Fibroblast of the aortic adventitia (primary cell): ENCODE data around the gene SV2B. TPM values are rescaled to one million over a fixed set of nuclear protein-coding genes. Genes with fewer than 3 reads are reported as not detected.

ENCODE experiments used
- DNase-seq: peaks from one replicate; pipeline ENCODE4 v3.0.0-alpha.2; 2010; ENCODE audit warnings: low read depth
- H3K4me3 ChIP-seq: 2 replicates; pipeline ENCODE4 v1.5.1; 2011; ENCODE audit warnings: low read depth, mild to moderate bottlenecking, control low read depth, low read length, moderate library complexity
- CTCF ChIP-seq: IDR thresholded peaks from 2 replicates; pipeline ENCODE4 v1.5.1; 2011; ENCODE audit warnings: mild to moderate bottlenecking, low read length, control low read depth, inconsistent platforms; ENCODE audit not compliant: insufficient read depth
- total RNA-seq: library from RNA; depleted of rRNA; stranded (reverse); fragments of >200 nt; gene quantifications from 2 replicates; pipeline ENCODE4 v1.2.3, GENCODE V29; 2012; ENCODE audit warnings: low replicate concordance

SV2B gene
- total RNA-seq, 1 donor = not detected

- peak; percentile 34 for DNase-seq
- no peak overlapping the region for H3K4me3 ChIP-seq
- peak; percentile 1 for TF ChIP-seq CTCF
These were observed 248.9 kb downstream of the SV2B start for GRCh38 chr15:91348752-91349500.

Other genes starting within 250 kb of the SV2B start
- 45.0 and 67.4 TPM in 2 replicates for gene FURIN, start 231.7 kb upstream of the SV2B start, total RNA-seq
- gene FES, start 215.8 kb upstream of the SV2B start, total RNA-seq = 19.0 and 23.1 TPM in 2 replicates
- 5.2 and 11.0 TPM in 2 replicates for gene MAN2A2, start 197.0 kb upstream of the SV2B start, total RNA-seq
- gene HDDC3, start 167.7 kb upstream of the SV2B start, total RNA-seq = 4.3 and 12.9 TPM in 2 replicates
- gene UNC45A, start 165.0 kb upstream of the SV2B start, total RNA-seq = 66.5 and 75.6 TPM in 2 replicates
- 10.1 and 22.7 TPM in 2 replicates for gene RCCD1, start 145.4 kb upstream of the SV2B start, total RNA-seq
- 10.7 and 109 TPM in 2 replicates for gene PRC1, start 105.7 kb upstream of the SV2B start, total RNA-seq
- gene VPS33B, start 77.7 kb upstream of the SV2B start, total RNA-seq = 5.3 and 31.2 TPM in 2 replicates